Fibroblast of mammary gland (primary cell): ENCODE data around the gene ABHD17A.

Experiments
- DNase-seq: peaks from one replicate; pipeline ENCODE4 v3.0.0-alpha.2; 2010; ENCODE audit warnings: low read depth
- H3K4me3 ChIP-seq: 2 replicates; pipeline ENCODE4 v1.5.1; 2011; ENCODE audit warnings: low read depth, mild to moderate bottlenecking, low read length, moderate library complexity; ENCODE audit not compliant: control insufficient read depth
- TF ChIP-seq, protein P1 (sequence below): conservative IDR thresholded peaks from 2 replicates; pipeline ENCODE4 v1.5.1; 2011; ENCODE audit warnings: low read depth, low read length, inconsistent platforms; ENCODE audit not compliant: control insufficient read depth, insufficient read depth

Gene ABHD17A

DNA sequence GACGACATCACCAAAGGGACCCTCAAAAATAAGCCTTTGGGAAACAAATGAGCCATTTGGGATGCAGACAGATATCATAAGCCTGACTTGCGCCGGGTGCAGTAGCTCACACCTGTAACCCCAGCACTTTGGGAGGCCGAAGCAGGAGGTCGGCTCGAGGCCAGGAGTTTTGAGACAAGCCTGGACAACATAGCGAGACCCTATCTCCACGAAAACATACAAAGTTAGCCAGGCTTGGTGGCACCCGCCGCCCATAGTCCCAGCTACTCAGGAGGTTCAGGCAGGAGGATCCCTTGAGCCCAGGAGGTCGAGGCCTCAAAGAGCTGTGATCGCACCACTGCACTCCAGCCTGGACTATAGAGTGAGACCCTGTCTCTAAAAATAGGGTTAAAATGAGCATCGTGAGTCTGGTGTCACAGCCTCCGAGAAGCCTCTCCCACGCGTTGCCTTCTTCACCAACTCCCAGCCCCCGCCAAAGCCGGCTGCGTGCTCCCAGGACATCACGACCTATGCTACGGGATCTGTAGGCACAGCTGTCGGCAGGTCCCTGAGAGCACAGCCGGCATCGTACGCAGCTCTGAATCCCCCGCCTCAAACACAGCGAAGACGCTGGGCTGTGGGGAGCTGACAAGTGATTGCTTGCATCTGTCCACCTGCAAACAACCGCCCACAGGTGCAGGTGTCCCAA lies 38.6 kb downstream of the ABHD17A start:
- DNase-seq = no peak
- H3K4me3 ChIP-seq = peak overlapping the region; percentile 73
- TF ChIP-seq, protein P1, sequence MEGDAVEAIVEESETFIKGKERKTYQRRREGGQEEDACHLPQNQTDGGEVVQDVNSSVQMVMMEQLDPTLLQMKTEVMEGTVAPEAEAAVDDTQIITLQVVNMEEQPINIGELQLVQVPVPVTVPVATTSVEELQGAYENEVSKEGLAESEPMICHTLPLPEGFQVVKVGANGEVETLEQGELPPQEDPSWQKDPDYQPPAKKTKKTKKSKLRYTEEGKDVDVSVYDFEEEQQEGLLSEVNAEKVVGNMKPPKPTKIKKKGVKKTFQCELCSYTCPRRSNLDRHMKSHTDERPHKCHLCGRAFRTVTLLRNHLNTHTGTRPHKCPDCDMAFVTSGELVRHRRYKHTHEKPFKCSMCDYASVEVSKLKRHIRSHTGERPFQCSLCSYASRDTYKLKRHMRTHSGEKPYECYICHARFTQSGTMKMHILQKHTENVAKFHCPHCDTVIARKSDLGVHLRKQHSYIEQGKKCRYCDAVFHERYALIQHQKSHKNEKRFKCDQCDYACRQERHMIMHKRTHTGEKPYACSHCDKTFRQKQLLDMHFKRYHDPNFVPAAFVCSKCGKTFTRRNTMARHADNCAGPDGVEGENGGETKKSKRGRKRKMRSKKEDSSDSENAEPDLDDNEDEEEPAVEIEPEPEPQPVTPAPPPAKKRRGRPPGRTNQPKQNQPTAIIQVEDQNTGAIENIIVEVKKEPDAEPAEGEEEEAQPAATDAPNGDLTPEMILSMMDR = no peak

DNA sequence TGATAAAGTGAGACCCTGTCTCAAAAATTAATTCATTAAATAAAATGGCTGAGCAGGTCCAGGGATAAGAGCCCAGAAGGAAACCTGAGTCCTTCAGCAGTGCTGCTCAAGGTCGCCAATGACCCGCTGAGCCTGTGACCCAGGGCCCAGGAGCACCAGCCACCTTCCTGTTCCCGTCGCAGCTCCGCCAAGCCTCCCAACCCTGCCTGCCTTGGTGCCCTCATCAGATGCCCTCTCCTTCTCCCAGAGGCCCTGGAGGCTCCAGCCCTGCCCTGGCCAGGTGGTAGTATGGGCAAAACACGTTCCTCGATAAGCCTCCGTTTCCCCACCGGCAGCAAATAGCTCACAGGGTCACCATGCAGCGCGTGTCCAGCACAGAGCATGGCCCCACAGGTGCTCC lies 39.7 kb downstream of the ABHD17A start:
- no peak overlapping the region for H3K4me3 ChIP-seq
- TF ChIP-seq, protein P1 = no peak
- DNase-seq = no peak

DNA sequence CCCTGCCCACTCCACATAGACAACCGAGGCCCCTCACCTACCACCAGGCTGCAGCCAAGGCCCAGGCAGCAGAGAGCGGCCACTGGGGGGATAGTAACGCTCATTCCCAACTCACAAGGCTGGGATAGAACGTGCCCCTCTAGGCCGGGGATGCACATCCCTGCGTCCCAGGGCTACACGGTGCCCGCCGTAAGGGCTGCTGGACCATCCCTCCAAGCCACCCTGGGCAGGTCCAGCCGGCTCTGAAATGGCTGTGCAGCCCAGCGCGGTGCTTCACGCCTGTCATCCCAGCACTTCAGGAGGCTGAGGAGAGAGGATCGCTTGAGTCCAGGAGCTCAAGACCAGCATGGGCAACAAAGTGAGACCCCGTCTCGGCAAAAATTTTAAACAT lies 40.2 kb downstream of the ABHD17A start:
- H3K4me3 ChIP-seq = no peak overlapping the region
- TF ChIP-seq, protein P1 = no peak
- DNase-seq = no peak

DNA sequence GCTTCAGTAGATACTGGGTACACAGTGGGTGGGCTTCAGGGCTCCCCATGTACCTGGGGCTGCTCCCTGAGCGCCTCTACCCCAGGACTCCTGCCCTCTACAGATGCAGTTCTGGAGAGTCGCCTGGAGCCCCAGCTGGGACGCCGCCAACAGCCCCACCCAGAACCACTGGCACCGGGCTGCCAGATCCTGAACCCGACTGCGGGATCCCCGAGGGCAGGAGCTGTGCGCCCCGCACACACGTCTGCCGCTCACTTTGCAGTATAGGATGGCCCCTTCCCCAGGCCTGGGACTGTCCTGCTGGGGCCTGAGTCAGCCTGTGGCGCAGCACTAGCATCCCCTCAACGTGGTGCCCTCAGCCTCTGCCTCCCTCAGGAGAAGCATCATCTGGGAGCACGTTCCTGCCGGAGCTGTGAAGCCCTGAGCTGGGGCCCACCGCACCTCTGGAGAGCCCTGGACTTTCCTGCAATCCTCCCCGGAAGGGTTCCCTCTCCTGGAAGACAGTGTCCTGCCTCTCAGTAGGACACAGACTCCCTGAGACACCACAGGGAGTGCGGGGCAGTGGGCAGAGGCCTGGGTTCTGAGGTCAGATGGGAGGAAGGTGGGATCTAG lies 40.7 kb downstream of the ABHD17A start:
- TF ChIP-seq, protein P1 = no peak
- no peak overlapping the region for H3K4me3 ChIP-seq
- DNase-seq = no peak

DNA sequence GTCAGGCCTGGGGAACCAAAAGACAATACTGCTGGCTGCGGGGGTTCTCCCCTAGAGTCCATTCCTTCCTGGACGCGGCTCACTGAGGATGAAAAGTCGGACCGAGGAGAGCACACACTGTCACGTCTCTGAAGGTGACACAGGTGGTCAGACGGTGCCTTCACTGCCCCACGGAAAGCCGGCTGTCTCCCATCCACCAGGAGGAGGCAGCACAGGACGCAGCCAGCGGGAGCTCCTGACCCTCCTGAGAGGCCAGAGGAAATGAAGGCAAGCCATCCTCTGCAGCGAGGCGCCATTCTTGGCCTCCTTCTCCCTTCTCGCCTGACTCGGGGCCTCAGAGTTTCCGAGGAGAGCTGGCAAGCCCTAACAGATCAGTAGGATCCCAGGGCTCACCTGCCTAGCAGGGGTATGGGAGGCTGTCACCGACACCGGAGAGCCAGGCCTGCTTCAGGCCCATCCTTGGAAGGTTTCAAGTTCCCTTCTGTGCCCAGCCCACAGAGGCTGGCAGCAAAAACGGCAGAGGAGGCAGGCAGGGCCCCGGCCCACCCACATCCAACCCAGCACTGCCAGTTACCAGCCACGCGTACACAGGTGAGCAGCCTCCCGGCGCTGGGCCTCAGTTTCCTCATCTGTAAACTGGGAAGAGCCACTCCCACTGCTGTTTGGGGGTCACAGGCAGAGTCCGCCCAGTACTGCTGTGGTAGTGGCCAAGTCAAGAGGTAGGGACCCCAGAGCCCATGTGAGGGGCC lies 41.5 kb downstream of the ABHD17A start:
- DNase-seq = no peak
- H3K4me3 ChIP-seq = no peak overlapping the region
- TF ChIP-seq, protein P1 = peak; percentile 11

DNA sequence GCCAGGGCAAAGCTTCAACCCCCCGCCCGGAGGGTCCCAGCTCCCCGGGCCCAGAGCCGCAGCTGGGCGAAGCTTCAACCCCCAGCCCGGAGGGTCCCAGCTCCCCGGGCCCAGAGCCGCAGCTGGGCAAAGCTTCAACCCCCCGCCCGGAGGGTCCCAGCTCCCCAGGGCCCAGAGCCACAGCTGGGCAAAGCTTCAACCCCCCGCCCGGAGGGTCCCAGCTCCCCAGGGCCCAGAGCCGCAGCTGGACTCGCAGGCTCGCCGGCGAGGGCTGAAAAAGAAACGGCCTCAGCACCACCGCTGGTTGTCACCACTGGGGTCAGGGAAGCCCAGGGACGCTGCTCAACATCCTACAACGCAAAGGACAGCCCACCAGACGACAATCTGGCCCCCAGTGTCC lies 42.2 kb downstream of the ABHD17A start:
- TF ChIP-seq, protein P1 = no peak
- DNase-seq = no peak
- H3K4me3 ChIP-seq = no peak overlapping the region
